GM18498 (cell line): Measurements from ENCODE around the gene STAP1.
"Not testable (repeated sequence)": the region's sequence is repeated elsewhere in the genome, so short reads cannot be mapped to it uniquely, and the experiment has no call there.

Experiments used
- ATAC-seq: cut with Tn5 transposase; IDR thresholded peaks from one replicate; pipeline ENCODE4 v1.9.1; 2021; ENCODE audit warnings: mild to moderate bottlenecking, moderate library complexity; ENCODE audit not compliant: unreplicated experiment

STAP1 gene

GRCh38 chr4:67558493-67558892 is at the start of gene STAP1:
Gene STAP1, plus strand, starts transcription at chr4:67558727. Its CDS starts 83 bp downstream, at chr4:67558810.
- ATAC-seq = peak; percentile 73

GRCh38 chr4:67512501-67512900 is 46.0 kb upstream of the STAP1 start:
- no peak for ATAC-seq

DNA sequence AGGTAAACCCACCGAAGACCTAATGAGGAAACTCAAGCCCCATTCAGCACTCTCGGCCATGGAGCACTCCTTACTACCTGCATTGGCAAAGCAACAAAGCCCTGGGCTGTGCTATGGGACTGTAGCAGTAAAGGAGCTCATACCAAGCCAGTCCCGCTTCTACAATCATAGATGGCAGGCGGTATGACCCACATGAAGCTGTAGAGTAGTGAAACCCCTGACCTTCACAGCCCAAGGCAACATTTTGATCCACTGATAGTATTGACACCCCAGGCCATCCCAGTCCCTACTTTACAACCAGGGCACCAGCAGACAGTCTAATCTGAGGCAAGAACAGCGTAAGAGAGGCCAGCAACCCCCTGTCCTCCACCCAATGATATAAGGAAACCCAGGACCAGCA is 38.4 kb upstream of the STAP1 start:
- no peak for ATAC-seq

DNA sequence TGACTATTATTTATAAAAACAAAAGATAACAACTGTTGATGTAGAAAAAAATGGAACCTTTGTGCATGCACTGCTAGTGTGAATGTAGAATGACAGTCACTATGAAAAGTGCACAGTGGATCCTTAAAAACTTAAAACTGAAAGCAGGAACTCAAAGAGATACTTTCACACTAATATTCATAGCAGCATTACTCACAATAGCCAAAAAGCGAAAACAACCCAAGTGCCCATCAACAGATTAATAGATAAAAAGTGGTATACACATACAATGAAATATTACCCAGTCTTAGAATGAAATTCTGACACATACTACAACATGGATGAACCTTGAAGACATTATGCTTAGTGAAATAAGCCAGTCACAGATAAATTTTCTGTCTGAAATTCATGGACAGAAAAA is 37.0 kb upstream of the STAP1 start:
- peak; percentile 69 for ATAC-seq

DNA sequence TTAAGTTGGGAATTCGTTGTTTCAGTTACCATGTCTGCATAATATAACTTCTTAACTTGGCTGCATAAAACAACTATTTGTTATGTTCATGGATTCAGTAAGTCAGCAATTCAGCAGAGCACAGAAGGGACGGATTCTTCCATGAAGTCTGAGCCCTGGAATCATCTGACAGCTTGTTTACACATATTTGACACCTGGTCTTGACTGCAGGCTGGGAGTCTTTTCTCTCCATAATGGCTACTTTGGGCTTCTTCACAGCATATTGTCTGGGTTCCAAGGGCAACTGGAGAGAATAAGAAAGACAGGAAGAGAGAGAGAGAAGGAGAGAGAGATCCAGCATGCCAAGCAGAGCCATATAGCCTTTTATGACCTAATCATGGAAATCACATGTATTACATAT is 36.3 kb upstream of the STAP1 start:
- ATAC-seq = no peak

DNA sequence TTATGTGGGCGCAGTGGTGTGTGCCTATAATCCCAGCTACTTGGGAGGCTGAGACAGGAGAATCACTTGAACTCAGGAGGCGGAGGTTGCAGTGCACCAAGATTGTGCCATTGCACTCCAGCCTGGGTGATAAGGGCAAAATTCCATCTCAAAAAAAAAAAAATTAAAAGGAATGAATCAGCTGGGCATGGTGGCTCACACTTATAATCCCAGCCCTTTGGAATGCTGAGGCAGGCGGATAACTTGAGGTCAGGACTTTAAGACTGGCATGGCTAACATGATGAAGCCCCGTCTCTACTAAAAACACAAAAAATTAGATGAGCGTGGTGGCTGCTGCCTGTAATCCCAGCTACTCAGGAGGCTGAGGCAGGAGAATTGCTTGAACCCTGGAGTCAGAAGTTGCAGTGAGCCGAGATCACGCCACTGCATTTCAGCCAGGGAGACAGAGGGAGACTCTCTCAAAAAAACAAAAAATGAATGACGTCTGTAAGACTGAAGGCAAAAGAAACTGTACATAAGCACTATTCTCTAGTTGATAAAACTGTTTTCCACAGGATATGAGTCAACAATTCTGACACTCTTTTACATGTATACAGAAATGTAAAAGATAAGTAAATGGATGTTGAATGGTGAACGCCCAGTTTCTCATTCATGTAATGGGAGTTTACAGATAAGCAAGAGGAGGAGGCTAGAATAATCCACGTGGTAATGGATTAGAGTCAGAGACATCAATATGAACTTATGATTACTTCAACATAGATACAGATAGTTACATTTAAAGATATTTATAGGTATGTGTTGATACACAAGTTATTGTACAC is 35.5 kb upstream of the STAP1 start:
- no peak for ATAC-seq

DNA sequence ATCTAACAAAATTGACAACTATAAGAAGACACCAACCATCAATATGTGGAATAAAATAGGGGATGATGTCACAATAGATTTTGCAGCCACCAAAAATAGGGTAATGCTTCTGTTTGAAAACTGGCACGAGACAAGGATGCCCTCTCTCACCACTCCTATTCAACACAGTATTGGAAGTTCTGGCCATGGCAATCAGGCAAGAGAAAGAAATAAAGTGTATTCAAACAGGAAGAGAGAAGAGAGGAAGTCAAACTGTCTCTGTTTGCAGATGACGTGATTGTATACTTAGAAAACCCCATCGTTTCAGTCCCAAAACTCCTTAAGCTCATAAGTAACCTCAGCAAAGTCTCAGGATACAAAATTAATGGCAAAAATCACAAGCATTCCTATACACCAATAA is 34.4 kb upstream of the STAP1 start:
- not testable (repeated sequence) for ATAC-seq

- ATAC-seq = no peak
These were observed 27.1 kb upstream of the STAP1 start for GRCh38 chr4:67531379-67531962.

DNA sequence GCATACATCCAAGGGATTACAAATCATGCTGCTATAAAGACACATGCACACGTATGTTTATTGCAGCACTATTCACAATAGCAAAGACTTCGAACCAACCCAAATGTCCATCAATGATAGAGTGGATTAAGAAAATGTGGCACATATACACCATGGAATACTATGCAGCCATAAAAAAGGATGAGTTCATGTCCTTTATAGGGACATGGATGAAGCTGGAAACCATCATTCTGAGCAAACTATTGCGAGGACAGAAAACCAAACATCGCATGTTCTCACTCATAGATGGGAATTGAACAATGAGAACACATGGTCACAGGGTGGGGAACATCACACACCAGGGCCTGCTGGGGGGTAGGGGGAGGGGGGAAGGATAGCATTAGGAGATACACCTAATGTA is 26.1 kb upstream of the STAP1 start:
- ATAC-seq = not testable (repeated sequence)

DNA sequence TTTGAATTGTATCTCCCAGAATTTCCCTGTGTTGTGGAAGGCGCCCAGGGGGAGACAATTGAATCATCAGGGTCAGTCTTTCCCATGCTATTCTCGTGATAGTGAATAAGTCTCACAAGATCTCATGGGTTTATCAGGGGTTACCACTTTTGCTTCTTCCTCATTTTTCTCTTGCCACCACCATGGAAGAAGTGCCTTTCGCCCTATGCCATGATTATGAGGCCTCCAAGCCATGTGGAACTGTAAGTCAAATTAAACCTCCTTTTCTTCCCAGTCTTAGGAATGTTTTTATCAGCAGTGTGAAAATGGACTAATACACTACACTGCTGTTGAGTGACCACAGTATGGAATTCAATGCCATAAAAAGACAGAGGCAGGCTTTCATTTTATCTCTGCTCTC is 25.4 kb upstream of the STAP1 start:
- ATAC-seq = no peak

- no peak for ATAC-seq
These were observed 23.2 kb upstream of the STAP1 start for GRCh38 chr4:67535280-67535840.

DNA sequence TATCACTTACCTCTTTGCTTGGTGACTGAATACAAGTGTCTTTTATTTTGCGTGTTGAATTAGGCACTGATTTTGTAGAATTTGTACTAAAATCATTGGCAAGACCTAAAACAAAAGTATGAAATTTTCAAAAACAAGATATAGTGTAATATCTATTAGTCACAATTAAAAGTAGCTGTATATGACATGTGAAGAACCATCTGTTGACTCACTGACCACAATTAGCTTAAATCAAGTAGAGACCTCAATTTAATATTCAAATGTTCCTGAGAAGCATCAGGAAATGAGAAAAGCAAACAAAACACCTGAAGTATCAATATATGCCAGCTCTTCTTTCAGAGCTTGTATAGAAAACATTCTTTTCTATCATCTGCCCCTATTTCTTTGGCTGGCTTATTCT is 18.7 kb upstream of the STAP1 start:
- ATAC-seq = no peak

- no peak for ATAC-seq
These were observed 16.5 kb upstream of the STAP1 start for GRCh38 chr4:67542076-67542475.

GRCh38 chr4:67545199-67546003 is 13.1 kb upstream of the STAP1 start, which contains the start of gene CENPC:
Gene CENPC, minus strand, starts transcription at chr4:67545503. Its CDS starts 148 bp downstream, at chr4:67545355.
- ATAC-seq = peak; percentile 96

GRCh38 chr4:67546004-67546356 is 12.5 kb upstream of the STAP1 start:
- ATAC-seq = no peak

- ATAC-seq = no peak
These were observed 11.6 kb upstream of the STAP1 start for GRCh38 chr4:67546971-67547370.

DNA sequence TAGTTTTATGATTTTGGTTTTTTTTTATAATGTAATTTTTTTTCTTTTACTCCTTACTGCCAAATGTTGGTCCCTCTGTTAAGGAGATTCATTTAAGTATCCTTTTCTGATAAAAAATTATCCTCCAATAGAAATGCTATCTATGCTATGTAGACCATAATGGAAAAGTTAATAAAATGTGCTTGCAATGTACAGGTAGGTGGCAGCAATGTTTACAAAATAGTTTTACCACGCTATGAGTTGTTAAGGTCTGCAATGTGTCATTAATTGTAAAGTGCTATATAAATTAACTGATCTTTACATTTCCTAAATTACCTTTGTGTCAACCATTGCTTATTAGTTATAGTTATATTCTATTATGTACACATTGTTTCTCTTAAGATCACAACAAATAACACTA is 9.4 kb upstream of the STAP1 start:
- peak; percentile 31 for ATAC-seq

DNA sequence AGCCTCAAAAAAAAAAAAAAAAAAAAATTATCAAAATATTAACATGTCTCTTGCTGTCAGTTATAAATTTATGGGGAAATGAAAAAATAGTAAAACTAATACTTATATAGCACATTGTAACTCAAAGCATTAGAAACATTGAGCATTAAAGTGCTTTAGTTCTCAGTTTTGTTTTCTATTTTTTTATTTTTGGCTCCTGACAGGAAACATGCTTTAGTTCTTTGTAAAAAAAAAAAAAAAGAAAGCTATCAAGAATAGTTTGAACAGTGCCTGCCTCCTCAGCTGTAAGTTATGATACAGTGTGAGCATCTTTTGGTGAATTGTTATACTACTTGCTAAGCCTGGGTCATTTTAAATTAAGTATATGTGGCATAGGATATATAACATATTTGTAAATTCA is 8.1 kb upstream of the STAP1 start:
- ATAC-seq = peak; percentile 46

- peak; percentile 37 for ATAC-seq
These were observed 7.7 kb upstream of the STAP1 start for GRCh38 chr4:67550857-67551256.

DNA sequence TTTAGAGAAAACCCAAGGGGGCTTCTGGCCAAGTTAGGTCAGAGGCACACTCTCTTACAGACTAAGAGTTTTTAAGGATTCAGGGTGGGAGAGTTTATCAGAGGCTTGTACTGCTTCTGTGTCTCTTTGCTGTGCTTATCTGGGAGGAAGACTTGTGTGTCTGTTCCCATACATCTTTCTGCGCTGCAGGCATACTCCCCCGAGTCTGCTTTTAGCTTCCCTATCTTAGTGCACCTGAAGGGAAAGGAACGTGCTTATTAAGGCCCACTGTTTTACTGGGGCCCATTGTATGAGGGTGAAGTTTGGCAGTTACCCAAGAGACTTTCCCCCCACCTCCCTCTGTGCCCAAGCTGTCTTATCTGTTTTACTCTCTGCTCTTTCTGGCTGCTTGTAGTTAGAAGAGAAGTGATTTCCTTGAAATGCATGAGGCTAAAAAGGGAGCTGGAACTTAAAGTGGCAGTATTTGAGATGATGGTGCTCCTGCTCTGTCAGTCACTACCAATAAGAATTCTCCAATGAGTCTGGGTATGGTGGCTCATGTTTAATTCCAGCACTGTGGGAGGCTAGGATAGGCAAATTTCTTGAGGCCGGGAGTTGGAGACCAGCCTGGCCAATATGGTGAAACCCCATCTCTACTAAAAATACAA is 6.3 kb upstream of the STAP1 start:
- ATAC-seq = not testable (repeated sequence)

DNA sequence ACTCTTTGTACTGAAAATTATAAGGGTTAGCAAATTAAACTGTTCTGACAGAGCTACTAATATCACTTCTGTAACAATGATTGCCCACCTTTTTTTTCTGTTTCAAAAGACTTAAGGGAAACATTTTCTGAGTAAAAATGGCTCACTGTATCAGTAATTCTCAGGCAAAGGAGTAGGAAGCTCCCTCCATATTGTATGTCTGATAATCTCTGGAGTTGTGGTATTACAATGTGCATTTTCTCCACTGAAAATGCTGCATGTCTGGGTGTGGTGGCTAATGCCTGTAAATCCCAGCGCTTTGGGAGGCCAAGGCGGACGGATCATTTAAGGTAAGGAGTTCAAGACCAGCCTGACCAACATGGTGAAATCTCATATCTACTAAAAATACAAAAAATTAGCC is 4.4 kb upstream of the STAP1 start:
- ATAC-seq = no peak
